ENCODE data around the gene REXO5. TPM values are rescaled to one million over a fixed set of nuclear protein-coding genes. Genes with fewer than 3 reads are reported as not detected.
"Not testable (repeated sequence)": the region's sequence is repeated elsewhere in the genome, so short reads cannot be mapped to it uniquely, and the experiment has no call there.

The REXO5 gene
- total and polyA plus RNA-seq, 8 donors = 0.88 to 4.9 (median 2.1) TPM

DNA sequence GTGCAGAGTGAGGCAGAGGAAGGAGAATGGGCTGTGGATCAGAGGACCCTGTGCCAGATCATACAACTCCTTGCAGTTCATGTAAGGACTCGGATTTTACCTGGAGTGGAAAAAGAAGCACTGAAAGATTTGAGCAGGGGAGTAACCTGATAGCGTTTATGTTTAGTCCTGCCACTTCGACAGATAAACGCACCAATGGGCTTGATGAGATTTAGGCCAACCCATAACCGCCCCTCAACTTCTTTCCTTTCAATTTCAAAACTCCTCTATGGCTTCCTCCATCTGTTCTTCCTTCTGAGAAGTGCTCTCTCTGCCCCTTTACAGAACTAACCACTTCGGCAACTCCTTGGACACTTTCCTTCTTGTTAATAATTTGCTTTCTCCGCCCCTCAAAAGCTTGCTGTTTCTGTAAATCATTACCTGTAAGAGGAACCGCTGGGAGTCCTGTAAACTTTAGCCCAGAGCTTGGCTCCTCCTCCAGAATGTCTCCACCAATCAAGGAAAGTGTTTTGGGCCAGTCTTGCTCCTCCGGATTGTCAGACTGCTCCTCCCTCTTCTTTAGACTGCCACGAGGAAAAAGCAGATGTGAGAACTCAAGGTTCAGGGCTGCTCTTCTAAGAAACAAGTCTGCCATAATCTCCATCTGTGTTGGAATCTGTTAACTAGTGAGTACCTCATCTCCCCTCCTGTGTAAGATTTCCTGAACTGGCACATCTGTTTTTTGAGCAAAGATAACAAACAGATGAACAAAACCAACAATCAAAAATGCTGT, 42.7 kb upstream of the REXO5 start, which contains the start of gene ACSM3:
TSS of gene ACSM3 (plus strand) at position 554 of the 772 bp plus-strand sequence. CDS start 6,021 bp downstream, outside the sequence.
- intact Hi-C loops (cut with DNase I) = no loop called here
- H3K27me3 ChIP-seq = no peaks in the 10 kb centered on the region
- FAIRE-seq = peak; percentile 97
- peaks cover 0 to 11% (median 7%) of the 10 kb centered on the region in 3 donors for H3K4me1 ChIP-seq
- no peaks in the 10 kb centered on the region for H3K36me3 ChIP-seq
- H3K27ac ChIP-seq = peak within 1 kb of the TSS; percentile 59 to 84 (median 74)
- TF ChIP-seq, protein P1, sequence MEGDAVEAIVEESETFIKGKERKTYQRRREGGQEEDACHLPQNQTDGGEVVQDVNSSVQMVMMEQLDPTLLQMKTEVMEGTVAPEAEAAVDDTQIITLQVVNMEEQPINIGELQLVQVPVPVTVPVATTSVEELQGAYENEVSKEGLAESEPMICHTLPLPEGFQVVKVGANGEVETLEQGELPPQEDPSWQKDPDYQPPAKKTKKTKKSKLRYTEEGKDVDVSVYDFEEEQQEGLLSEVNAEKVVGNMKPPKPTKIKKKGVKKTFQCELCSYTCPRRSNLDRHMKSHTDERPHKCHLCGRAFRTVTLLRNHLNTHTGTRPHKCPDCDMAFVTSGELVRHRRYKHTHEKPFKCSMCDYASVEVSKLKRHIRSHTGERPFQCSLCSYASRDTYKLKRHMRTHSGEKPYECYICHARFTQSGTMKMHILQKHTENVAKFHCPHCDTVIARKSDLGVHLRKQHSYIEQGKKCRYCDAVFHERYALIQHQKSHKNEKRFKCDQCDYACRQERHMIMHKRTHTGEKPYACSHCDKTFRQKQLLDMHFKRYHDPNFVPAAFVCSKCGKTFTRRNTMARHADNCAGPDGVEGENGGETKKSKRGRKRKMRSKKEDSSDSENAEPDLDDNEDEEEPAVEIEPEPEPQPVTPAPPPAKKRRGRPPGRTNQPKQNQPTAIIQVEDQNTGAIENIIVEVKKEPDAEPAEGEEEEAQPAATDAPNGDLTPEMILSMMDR (IDR thresholded peaks at IDR 0.05) = no peak
- WGBS, 2 donors = 2 to 5% methylated on average over 10 of the region's 10 CpGs
- H3K9me3 ChIP-seq = no peaks in the 10 kb centered on the region
- ATAC-seq = peak; percentile 96 to 99 (median 97)
- peak within 1 kb of the TSS; percentile 7 to 48 (median 20) for H3K4me3 ChIP-seq
- DNase-seq = peak in 4 of 6 donors; percentile 59 to 89 (median 88)

DNA sequence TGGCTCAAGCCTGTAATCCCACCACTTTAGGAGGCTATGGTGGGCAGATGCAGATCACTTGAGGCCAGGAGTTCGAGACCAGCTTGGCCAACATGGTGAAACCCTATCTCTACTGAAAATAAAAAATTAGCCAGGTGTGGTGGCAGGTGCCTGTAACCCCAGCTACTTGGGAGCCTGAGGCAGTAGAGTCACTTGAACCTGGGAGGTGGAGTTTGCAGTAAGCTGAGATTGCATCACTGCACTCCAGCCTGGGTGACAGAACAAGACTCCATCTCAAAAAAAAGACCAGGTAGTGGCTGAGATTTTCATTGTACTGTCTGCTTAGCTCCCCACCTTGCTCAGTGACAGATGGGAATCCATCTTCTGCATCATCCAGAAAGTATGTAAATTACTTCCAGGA, 41.9 kb upstream of the REXO5 start:
- intact Hi-C loops (cut with DNase I); H3K9me3 ChIP-seq; H3K36me3 ChIP-seq; H3K27me3 ChIP-seq; FAIRE-seq: not testable (repeated sequence)
- Histone ChIP-seq H3K27ac (peak overlapping the region in 2 of 4 donors; percentile 84), H3K4me3 (peak overlapping the region in 2 of 4 donors; percentile 29 to 48), H3K4me1 (peaks cover 0 to 11% (median 7%) of the 10 kb centered on the region in 3 donors)
- ATAC-seq (peak in 3 of 4 donors; percentile 3 to 7 (median 5)), DNase-seq (peak in 1 of 6 donors; percentile 30)
- WGBS, 2 donors = 30 to 32% methylated on average over 1 of the region's 1 CpG

DNA sequence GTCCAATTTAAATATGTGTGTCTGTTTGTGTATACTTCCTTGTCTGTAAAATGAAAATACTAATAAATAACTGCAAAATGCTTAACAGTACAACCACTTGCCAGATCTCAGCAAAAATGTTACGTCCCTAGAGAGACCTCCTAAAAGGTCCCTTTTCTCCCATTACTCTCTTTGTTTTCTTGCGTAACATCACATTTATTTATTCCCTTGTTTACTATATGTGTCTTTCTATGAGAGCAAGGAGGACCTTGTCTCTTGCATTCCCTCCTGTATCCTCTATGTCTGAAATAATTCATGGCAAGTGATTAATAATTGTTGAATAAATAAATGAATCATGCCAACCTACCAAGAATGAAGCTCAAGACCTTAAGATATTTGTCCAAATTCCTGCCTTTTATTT, 40.6 kb upstream of the REXO5 start:
- H3K4me1 ChIP-seq = peaks cover 0 to 11% (median 7%) of the 10 kb centered on the region in 3 donors
- no peaks in the 10 kb centered on the region for H3K27me3 ChIP-seq
- DNase-seq (no peak), ATAC-seq (no peak), FAIRE-seq (no peak)
- no peak overlapping the region for H3K27ac ChIP-seq
- WGBS, 2 donors = 96 to 98% methylated on average over 2 of the region's 2 CpGs
- TF ChIP-seq, protein P1 (IDR thresholded peaks at IDR 0.05) = no peak
- intact Hi-C loops (cut with DNase I) = no loop called here
- no peak overlapping the region for H3K4me3 ChIP-seq
- no peaks in the 10 kb centered on the region for H3K9me3 ChIP-seq
- no peaks in the 10 kb centered on the region for H3K36me3 ChIP-seq

DNA sequence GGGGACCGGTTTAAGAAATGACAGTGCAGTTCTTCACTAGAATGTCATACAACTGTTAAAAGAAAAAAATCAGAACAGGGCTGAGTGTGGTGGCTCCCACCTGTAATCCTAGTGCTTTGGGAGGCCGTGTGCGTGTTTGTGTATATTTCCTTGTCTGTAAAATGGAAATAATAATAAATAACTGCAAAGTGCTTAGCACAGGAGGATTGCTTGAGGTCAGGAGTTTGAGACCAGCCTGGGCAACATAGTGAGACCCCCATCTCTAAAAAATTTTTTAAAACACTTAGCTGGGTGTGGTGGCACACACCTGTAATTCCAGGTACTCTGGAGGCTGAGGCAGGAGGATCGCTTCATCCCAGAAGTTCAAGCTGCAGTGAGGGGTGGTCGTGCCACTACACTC, 40.0 kb upstream of the REXO5 start:
- intact Hi-C loops (cut with DNase I) = no loop called here

DNA sequence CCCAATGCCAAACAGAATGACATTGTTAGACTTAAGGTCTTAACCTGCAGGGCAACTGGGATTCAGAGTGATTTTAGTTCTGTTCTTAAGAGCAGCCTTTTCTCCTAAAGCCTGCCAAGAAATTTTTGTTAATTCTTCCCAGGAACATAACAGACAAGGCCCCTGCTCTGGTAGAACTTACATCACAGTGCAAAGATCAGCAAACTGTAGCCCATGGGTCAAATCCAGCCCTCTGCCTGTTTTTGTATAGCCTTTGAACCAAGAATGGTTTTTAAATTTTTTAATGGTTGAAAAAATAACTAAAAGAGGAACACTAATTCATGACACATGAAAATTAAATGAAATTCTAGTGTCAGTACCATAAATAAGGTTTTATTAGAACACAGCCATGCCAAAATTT, 38.8 kb upstream of the REXO5 start:
- no peak for ATAC-seq
- peaks cover 0 to 11% (median 7%) of the 10 kb centered on the region in 3 donors for H3K4me1 ChIP-seq
- no peak for FAIRE-seq
- H3K9me3 ChIP-seq = no peaks in the 10 kb centered on the region
- no peak overlapping the region for H3K27ac ChIP-seq
- TF ChIP-seq, protein P1 (IDR thresholded peaks at IDR 0.05) = no peak
- H3K27me3 ChIP-seq = no peaks in the 10 kb centered on the region
- no peak overlapping the region for H3K4me3 ChIP-seq
- no peak for DNase-seq
- H3K36me3 ChIP-seq = no peaks in the 10 kb centered on the region
- intact Hi-C loops (cut with DNase I) = no loop called here

More for the DNA sequence above, 40.0 kb upstream of the REXO5 start:
- Histone ChIP-seq H3K27me3 (no peaks in the 10 kb centered on the region), H3K4me3 (no peak overlapping the region), H3K4me1 (peaks cover 0 to 11% (median 7%) of the 10 kb centered on the region in 3 donors), H3K27ac (no peak overlapping the region), H3K9me3 (no peaks in the 10 kb centered on the region), H3K36me3 (no peaks in the 10 kb centered on the region)
- ATAC-seq (no peak), FAIRE-seq (no peak), DNase-seq (no peak)
- WGBS, 2 donors = 92 to 95% methylated on average over 5 of the region's 5 CpGs
- TF ChIP-seq, protein P1 (IDR thresholded peaks at IDR 0.05) = no peak
